Suppressor macrophage (primary cell): ENCODE data around the gene TMEM186.
A peak's percentile ranks its signal among the peaks of the same experiment; 100 is the strongest.

ENCODE experiments used
- DNase-seq, 4 experiments: peaks; one replicate each; pipeline ENCODE4 v3.0.0-alpha.2; 2020 to 2022

The TMEM186 gene

DNA sequence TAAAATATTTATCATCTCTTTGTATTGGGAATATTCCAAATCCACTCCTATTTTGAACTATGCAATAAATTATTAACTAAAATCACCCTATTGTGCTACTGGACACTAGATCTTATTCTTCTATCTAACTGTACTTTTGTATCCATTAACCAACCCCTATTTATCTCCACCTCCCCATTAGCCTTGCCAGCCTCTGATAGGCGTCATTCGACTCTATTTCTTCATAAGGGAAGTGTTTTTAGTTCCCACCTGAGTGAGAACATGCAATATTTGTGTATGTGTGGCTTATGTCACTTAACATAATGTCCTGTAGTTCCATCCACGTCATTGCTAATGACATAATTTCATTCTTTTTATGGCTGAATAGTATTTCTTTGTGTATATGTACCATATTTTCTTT, 23.9 kb downstream of the TMEM186 start:
- no peak for DNase-seq

GRCh38 chr16:8768692-8769091, 28.7 kb downstream of the TMEM186 start:
- no peak for DNase-seq

GRCh38 chr16:8768283-8768682, 29.2 kb downstream of the TMEM186 start:
- DNase-seq = no peak

GRCh38 chr16:8767176-8767575, 30.3 kb downstream of the TMEM186 start:
- no peak for DNase-seq

GRCh38 chr16:8764525-8765250, 32.8 kb downstream of the TMEM186 start:
- no peak for DNase-seq

- no peak for DNase-seq
Measured at GRCh38 chr16:8763899-8764298, 33.5 kb downstream of the TMEM186 start.

DNA sequence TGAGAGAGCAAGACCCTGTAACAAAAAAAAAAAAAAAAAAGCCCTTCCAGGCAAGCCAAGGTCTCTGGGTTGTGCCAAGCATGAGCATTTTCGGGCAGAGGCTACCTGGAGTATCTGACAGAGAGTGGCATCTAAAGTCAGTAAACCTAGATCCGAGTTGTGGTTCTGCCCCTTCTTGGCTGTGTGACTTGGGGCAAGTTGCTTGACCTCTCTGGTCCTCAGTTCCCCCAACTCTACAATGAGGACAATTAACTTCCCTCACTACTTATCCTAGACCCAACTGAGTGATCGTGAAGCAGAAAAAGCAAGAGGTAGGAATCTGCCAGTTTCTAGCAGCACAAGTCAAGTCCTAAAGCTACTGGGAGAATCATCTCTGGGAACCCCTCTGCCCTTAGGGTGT, 34.4 kb downstream of the TMEM186 start:
- no peak for DNase-seq

DNA sequence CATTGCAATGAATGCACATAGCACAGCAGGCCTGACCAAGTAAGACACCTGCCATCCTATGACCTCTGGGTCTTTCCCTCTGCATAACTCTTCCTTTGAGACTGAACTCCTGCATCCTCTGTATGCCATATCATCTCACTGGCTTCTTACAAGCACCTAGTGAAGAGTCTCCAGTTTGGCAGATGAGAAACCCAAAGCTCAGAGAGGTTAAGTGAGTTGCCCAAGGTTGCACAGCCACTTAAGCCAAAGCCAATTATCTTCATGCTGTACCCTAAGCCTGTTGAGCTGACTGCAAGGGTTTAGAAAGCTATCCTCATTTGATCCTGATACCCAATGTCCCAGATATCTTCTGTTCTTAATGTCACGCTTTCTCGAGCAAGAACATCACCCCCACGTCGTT, 35.2 kb downstream of the TMEM186 start:
- DNase-seq = no peak

DNA sequence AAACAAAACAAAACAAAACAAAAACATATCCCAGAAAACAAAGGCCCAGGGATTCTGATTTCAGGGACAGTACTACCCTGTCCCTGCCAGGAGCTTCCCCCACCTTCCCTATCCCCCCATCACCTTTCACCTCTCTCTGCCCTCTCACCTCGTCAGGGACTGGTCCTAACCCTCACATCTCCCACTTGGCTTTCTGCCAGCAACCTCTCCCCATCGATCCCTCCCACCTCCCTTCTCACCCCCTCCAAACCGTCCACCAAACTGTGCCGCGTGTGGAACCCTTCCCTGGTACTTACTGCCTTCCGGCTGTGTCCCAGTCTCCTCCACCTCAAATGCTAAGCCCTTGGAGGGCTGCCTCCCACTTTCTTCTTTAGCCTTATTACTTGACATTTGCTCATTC, 36.4 kb downstream of the TMEM186 start:
- no peak for DNase-seq

GRCh38 chr16:8760021-8760420, 37.4 kb downstream of the TMEM186 start:
- peak in 3 of 4 experiments; percentile 16 to 23 (median 23) for DNase-seq

DNA sequence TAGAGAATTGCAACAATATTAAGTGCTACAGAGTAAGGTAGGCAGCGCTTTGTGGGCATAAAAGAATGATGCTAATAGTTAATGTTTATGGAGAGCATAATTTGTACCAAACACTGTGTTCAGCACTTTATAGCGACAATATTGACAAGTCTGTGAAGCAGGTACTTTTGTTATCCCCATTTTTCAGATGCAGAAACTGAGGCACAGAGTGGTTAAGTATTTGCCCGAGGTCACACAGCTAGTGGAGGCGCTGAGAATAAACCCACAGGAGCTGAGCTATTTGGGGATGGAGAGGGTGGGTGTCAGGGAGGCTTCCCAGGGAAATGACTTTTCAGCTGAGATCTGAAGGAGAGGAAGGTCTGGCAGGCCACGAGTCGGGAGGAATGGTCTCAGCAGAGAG, 39.4 kb downstream of the TMEM186 start:
- DNase-seq = no peak

DNA sequence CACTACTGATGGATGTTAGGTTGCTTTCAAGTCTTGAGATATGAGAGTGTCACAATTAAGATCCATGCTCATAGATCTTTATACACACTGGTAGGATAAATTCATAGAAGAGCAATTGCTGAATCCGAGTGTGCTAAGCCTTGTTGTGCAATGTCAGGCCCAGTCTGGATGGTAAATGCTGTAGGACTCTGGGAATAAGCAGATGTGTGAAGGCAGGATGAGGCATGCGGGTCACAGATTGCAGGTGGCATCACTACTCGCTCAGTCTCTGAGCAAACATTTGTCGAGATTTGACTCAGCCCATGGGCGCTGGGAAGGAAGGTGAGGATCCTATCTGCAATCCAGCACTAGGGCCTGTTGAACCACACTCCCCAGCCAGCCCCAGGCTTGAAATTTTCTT, 40.7 kb downstream of the TMEM186 start:
- DNase-seq = no peak

GRCh38 chr16:8753416-8754054, 43.9 kb downstream of the TMEM186 start:
- DNase-seq = no peak

GRCh38 chr16:8752706-8753105, 44.7 kb downstream of the TMEM186 start:
- no peak for DNase-seq

DNA sequence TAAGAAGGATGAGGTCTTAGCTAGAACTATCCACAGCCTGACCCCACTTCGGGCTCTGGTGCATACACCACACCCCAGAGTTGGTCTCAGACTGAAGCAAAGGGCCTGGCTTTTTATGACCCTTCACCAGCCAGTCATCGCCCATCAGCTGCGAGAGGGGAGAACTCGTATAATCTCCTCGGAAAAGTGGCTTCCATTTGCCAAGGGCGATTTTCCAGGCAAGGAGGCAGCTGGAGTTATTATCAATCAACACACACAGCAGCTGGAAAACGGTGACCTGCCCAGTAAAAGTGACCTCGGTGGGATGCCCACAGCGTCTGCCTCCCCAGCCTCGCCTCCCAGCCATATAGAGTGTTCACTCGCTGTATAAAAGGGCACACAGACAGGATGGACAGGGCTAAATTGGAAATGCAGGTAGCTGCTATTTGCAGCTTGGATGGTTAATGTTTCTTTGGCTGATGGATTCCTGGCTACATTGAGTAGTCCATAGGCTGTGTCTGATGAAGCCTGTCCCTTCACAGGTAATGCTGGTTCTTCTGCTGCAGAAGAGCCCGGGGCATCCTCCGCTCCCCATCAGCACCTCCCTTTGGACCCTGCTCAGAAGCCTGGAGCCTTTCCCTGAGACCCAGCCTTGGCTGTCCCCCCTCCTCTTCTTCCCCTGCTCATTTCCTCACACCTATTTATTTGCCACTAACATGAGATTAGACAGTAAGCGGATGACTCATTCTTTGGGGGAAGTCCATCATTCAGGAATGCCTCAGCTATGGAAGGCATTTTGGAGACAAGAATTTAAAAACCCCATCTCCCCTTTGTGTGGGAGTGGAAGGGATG, 45.7 kb downstream of the TMEM186 start:
- peak in 2 of 4 experiments; percentile 17 to 26 for DNase-seq

- peak; percentile 37 to 66 (median 62) for DNase-seq
Measured at GRCh38 chr16:8748944-8749343, 48.5 kb downstream of the TMEM186 start.
